HUES48 (cell line): ENCODE data around the gene RAB11A.

Experiments used
- H3K27ac ChIP-seq: one replicate; pipeline ENCODE4 v1.7.0; 2013; ENCODE audit warnings: low read depth, low read length, inconsistent platforms
- H3K27me3 ChIP-seq: 2 replicates; pipeline ENCODE4 v1.6.1; 2013; ENCODE audit warnings: mild to moderate bottlenecking, low read length; ENCODE audit not compliant: control insufficient read depth, insufficient read depth
- H3K36me3 ChIP-seq: 2 replicates; pipeline ENCODE4 v1.6.1; 2013; ENCODE audit warnings: low read length; ENCODE audit not compliant: control insufficient read depth, insufficient read depth
- H3K4me1 ChIP-seq: 2 replicates; pipeline ENCODE4 v1.6.1; 2013; ENCODE audit warnings: mild to moderate bottlenecking, low read length; ENCODE audit not compliant: control insufficient read depth, insufficient read depth
- H3K4me3 ChIP-seq: 2 replicates; pipeline ENCODE4 v1.5.1; 2013; ENCODE audit warnings: mild to moderate bottlenecking, low read depth, low read length
- H3K9ac ChIP-seq: 2 replicates; pipeline ENCODE4 v1.6.1; 2013; ENCODE audit warnings: mild to moderate bottlenecking, low read depth, low read length, moderate library complexity
- H3K9me3 ChIP-seq: 2 replicates; pipeline ENCODE4 v1.6.1; 2013; ENCODE audit warnings: low read length; ENCODE audit not compliant: control insufficient read depth, insufficient read depth

The RAB11A gene

DNA sequence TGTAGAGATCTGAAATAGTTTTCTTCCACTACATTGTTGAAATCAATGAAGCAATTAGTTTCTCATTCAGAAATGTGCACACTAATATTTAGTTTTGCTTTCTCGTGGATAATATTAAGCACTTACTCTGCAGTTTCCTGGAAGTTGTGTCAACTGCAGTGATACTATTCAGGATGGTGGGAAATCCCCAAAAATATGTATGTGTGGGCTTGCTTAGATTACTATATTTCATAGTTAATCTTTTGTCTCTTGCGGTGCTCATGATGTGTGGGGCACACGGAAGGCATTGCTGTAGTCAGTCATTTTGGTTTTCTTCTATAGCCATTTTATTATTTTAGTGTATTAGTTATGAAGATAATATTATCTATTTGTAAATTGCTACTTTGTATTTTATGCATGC lies 19.7 kb downstream of the RAB11A start:
- Histone ChIP-seq H3K4me3 (no peak overlapping the region), H3K27ac (no peak overlapping the region), H3K4me1 (peaks cover 16% of the 10 kb centered on the region), H3K9ac (no peak overlapping the region), H3K9me3 (no peaks in the 10 kb centered on the region), H3K36me3 (peaks cover 70% of the 10 kb centered on the region), H3K27me3 (no peaks in the 10 kb centered on the region)

GRCh38 chr15:65893060-65893459 lies 23.8 kb downstream of the RAB11A start:
- Histone ChIP-seq H3K36me3 (peaks cover 62% of the 10 kb centered on the region), H3K9ac (no peak overlapping the region), H3K27me3 (no peaks in the 10 kb centered on the region), H3K27ac (no peak overlapping the region), H3K4me3 (no peak overlapping the region), H3K4me1 (peaks cover 7% of the 10 kb centered on the region; the same call in 1 of the 2 replicates), H3K9me3 (no peaks in the 10 kb centered on the region)

DNA sequence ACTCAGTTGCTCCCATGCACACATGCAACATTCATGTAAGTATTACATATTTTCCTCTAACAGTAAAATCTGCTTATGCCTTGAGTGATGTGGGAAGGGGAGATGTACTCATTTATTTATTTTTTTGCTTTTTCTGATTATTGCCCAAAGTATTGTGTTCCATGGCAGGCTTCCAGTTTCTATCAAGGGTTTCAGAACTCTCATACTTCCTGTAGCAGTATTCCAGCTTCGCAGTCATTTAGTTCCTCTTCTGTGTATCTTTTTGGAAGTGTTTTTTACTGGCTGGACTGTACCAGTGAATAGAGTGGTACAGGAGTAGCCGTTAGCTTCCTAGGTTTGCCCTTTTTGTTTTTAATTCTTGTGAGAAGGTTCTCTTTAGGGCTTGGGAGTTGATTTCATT lies 26.9 kb downstream of the RAB11A start:
- Histone ChIP-seq H3K27ac (no peak overlapping the region), H3K4me1 (peaks cover under 1% of the 10 kb centered on the region; the same call in 1 of the 2 replicates), H3K4me3 (no peak overlapping the region), H3K9me3 (no peaks in the 10 kb centered on the region), H3K9ac (no peak overlapping the region), H3K27me3 (no peaks in the 10 kb centered on the region), H3K36me3 (peaks cover 69% of the 10 kb centered on the region)

DNA sequence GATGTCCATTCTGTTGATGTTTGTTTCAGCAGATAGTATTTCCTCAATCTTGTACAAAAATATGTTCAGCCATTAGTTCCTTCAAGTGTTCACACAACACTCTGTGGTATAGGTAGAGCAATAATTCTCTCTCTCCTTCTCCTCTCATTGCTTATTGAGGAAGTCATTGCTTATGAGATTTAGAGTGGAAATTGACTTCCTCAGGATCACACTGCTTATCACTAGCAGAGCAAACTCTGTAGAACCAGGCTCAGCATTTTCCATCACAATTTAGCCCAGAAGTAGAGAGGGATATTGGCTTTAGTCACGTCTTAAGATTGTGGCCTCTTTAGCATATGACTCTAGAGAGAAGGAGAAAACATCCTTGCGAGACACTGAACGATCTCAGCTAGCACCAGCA lies 31.2 kb downstream of the RAB11A start:
- Histone ChIP-seq H3K36me3 (peaks cover 69% of the 10 kb centered on the region), H3K9ac (no peak overlapping the region), H3K9me3 (no peaks in the 10 kb centered on the region), H3K27me3 (no peaks in the 10 kb centered on the region), H3K27ac (no peak overlapping the region), H3K4me1 (peaks cover 7% of the 10 kb centered on the region), H3K4me3 (no peak overlapping the region)

DNA sequence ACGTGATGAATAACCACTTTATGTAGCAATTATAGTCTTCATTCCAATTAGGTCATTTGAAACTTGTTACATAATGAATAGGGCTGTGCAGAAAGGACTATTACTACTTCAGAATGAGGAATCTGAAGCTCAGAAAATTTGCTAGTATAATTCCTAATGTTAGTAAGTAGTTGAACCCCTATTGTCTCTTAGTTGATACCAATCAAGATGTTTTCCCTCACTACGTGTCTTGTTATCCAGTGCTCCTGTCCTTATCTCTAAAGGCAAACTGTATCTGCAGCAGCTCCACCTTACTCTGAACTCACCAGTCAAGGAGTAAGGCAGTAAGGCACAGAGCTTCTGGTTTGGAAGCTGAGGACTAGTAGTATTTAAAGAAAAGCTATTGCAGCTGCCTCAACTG lies 32.0 kb downstream of the RAB11A start:
- Histone ChIP-seq H3K27me3 (no peaks in the 10 kb centered on the region), H3K9ac (no peak overlapping the region), H3K36me3 (peaks cover 69% of the 10 kb centered on the region), H3K4me1 (peaks cover 7% of the 10 kb centered on the region), H3K27ac (no peak overlapping the region), H3K4me3 (no peak overlapping the region), H3K9me3 (no peaks in the 10 kb centered on the region)

DNA sequence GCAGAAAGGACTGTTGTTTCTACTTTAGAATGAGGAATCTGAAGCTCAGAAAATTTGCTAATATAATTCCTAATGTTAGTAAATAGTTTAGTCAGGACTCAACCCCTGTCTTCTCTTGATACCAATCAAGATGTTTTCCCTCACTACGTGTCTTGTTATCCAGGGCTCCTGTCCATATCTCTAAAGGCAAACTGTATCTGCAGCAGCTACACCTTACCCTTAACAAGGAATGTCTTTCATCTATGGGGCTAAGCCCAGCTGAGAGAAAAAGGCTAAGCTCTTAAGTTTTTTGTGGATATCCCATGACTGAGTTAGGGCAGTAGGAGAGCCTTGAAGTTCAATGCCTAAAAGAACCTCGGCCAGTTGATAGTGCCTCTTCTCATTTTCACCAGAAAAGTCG lies 32.5 kb downstream of the RAB11A start:
- Histone ChIP-seq H3K27ac (no peak overlapping the region), H3K36me3 (peaks cover 66% of the 10 kb centered on the region), H3K4me1 (peaks cover 7% of the 10 kb centered on the region), H3K4me3 (no peak overlapping the region), H3K27me3 (no peaks in the 10 kb centered on the region), H3K9me3 (no peaks in the 10 kb centered on the region), H3K9ac (no peak overlapping the region)

- Histone ChIP-seq H3K4me1 (peaks cover 7% of the 10 kb centered on the region), H3K27ac (no peak overlapping the region), H3K4me3 (no peak overlapping the region), H3K36me3 (peaks cover 63% of the 10 kb centered on the region), H3K27me3 (no peaks in the 10 kb centered on the region), H3K9ac (no peak overlapping the region), H3K9me3 (no peaks in the 10 kb centered on the region)
Measured at GRCh38 chr15:65902373-65902772, 33.1 kb downstream of the RAB11A start.

- Histone ChIP-seq H3K4me1 (peaks cover 7% of the 10 kb centered on the region), H3K27ac (no peak overlapping the region), H3K9ac (no peak overlapping the region)
Measured at GRCh38 chr15:65903296-65904073, 34.2 kb downstream of the RAB11A start.

GRCh38 chr15:65904301-65904700 lies 35.0 kb downstream of the RAB11A start:
- peaks cover 7% of the 10 kb centered on the region for H3K4me1 ChIP-seq
- H3K36me3 ChIP-seq, result peaks cover 56% of the 10 kb centered on the region
- no peak overlapping the region for H3K9ac ChIP-seq
- no peak overlapping the region for H3K27ac ChIP-seq
- H3K27me3 ChIP-seq, result no peaks in the 10 kb centered on the region
- H3K9me3 ChIP-seq, result no peaks in the 10 kb centered on the region
- no peak overlapping the region for H3K4me3 ChIP-seq

More at GRCh38 chr15:65903296-65904073, 34.2 kb downstream of the RAB11A start:
- H3K27me3 ChIP-seq, result no peaks in the 10 kb centered on the region
- no peaks in the 10 kb centered on the region for H3K9me3 ChIP-seq
- no peak overlapping the region for H3K4me3 ChIP-seq
- peaks cover 64% of the 10 kb centered on the region for H3K36me3 ChIP-seq

DNA sequence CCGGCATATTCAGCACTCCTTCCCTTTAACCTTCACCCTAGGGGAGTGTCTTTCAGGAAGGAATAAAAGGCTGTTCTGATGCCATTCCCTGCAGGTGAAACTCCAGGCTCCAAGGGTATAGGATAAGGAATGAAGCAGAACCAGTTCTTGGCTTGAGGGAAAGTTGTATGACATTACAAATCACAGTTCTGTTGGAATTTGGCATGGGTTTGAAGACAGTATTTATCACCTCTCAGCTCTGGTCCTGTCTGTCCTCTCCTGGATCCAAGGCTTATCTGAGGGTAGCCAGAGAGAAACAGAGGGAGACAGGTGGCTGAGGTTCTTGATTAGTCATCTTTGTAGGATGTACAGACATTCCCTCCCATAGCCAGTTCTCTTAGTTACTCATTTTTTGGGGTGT lies 37.1 kb downstream of the RAB11A start:
- Histone ChIP-seq H3K27me3 (no peaks in the 10 kb centered on the region), H3K27ac (no peak overlapping the region), H3K36me3 (peaks cover 47% of the 10 kb centered on the region), H3K4me3 (no peak overlapping the region), H3K9me3 (no peaks in the 10 kb centered on the region), H3K4me1 (peaks cover 7% of the 10 kb centered on the region), H3K9ac (no peak overlapping the region)

GRCh38 chr15:65907661-65908060 lies 38.4 kb downstream of the RAB11A start:
- Histone ChIP-seq H3K27me3 (no peaks in the 10 kb centered on the region), H3K27ac (no peak overlapping the region), H3K4me1 (0 out of 2 replicates have a peak, but pooled peaks cover under 1% of the 10 kb centered on the region), H3K4me3 (no peak overlapping the region), H3K9ac (no peak overlapping the region), H3K9me3 (no peaks in the 10 kb centered on the region), H3K36me3 (peaks cover 48% of the 10 kb centered on the region)
